AG09309 (cell line): ENCODE measurements around the gene TBX15.

Experiments used
- DNase-seq: peaks from one replicate; pipeline ENCODE4 v3.0.0-alpha.2; 2010; ENCODE audit warnings: low read depth
- H3K4me3 ChIP-seq: 2 replicates; pipeline ENCODE4 v1.5.1; 2011; ENCODE audit warnings: mild to moderate bottlenecking, low read depth, low read length, moderate library complexity; ENCODE audit not compliant: control insufficient read depth
- TF ChIP-seq, protein P1 (sequence below): IDR thresholded peaks from 2 replicates; pipeline ENCODE4 v1.5.1; 2011; ENCODE audit warnings: mild to moderate bottlenecking, low read depth, low read length, inconsistent platforms; ENCODE audit not compliant: insufficient read depth, control insufficient read depth; ENCODE audit errors: missing control alignments

TBX15 gene

DNA sequence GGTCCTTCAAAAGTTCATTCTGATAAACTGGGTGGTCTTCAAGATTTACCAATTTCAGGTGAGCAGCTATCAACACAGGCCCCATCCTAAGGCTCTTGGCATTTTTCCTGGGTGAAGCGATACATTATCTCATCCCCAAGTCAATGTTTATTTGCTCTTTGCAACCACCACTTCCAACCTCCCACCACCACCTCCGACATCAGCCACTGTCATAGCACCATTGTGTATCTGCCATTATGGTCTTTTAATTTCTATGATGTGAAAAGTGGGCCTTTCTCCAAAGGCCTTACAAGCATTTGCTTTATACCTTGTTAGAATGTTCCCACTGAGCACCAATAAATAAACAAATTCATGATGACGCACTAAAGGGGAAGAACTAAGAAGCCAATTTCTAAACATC lies 47.2 kb downstream of the TBX15 start:
- TF ChIP-seq, protein P1, sequence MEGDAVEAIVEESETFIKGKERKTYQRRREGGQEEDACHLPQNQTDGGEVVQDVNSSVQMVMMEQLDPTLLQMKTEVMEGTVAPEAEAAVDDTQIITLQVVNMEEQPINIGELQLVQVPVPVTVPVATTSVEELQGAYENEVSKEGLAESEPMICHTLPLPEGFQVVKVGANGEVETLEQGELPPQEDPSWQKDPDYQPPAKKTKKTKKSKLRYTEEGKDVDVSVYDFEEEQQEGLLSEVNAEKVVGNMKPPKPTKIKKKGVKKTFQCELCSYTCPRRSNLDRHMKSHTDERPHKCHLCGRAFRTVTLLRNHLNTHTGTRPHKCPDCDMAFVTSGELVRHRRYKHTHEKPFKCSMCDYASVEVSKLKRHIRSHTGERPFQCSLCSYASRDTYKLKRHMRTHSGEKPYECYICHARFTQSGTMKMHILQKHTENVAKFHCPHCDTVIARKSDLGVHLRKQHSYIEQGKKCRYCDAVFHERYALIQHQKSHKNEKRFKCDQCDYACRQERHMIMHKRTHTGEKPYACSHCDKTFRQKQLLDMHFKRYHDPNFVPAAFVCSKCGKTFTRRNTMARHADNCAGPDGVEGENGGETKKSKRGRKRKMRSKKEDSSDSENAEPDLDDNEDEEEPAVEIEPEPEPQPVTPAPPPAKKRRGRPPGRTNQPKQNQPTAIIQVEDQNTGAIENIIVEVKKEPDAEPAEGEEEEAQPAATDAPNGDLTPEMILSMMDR = no peak
- no peak overlapping the region for H3K4me3 ChIP-seq
- no peak for DNase-seq

DNA sequence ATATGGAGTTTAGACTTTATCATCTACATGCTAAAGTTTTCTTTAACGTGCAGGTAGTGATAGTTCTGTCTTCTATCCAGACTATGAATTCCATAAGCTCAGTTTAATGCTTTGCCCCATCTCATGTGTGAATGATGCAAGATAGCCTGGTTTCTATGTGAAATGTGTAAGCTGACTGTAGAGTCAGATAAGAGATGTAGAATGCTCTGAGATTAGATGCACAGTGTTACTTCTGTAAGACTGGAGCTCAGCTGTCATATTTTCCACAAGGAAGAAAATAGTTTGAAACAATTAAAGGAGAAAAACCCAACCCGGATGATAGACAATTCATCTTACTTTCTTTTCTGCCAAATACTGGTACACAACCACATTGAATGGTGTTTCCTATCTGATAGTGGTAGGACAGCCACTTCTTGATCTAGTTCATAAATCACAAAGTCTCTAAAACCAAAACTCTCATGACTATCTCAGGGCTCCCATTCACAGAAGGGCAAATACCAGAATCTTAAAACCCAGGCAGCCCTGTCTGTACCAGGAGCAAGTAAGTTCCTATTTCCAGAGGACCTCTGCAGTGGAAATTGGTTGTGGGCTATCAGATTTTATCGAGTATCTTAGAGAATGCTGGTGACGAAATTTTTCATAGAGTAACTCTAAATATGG lies 50.6 kb downstream of the TBX15 start:
- TF ChIP-seq, protein P1 = no peak
- no peak for DNase-seq
- no peak overlapping the region for H3K4me3 ChIP-seq

DNA sequence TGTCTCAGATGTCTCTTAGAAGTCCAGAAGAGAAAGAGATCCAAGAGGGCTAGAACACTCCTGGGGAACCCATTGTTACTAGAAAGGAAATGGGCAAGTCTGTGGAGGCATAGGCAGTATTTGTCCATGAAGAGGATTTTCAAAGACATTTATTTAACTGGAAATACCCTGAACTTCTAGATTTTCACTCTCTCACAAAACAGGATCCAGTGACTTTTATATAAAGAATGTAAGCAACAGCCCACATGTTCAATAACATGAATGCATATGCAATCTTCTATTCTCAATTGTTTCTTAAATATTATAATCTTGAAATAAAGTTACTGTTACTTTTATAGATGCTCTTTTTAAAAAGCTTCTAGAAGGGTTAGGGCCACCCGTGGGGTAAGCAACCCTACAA lies 53.4 kb downstream of the TBX15 start:
- DNase-seq = no peak
- no peak overlapping the region for H3K4me3 ChIP-seq
- TF ChIP-seq, protein P1 = no peak

DNA sequence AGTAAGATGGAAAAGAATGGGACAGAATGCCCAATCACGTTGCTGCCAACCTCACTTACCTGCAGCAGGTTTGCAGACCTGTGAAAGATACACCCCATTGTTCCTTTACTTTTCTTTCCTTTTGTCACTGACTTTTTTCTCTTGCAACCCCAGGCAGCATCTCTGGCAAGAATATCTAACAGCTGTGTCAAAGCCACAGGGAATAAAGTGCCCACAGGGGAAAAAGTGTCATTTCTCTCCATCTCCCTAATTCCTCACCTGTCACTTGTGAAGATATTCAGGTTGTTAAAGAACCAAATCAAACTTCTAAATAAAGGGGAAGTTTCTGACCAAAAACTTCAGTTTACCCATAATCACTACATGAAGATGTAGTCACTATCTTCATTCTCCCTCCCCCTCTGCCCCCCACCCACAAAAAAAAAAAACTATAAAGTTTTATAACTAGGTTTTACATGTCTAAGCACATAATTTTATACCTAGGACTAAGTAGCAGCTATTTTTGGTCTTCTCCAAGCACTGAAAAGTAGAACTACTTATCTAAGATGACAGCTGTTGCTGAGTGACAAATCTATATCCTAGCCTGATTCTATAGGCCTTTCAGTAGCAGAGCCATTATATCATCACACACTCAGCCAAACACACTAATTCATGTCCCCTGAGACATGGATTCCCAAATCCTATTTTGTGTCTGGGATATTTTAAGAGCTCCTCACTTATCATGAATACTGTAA lies 54.9 kb downstream of the TBX15 start:
- H3K4me3 ChIP-seq = no peak overlapping the region
- no peak for DNase-seq
- TF ChIP-seq, protein P1 = no peak

DNA sequence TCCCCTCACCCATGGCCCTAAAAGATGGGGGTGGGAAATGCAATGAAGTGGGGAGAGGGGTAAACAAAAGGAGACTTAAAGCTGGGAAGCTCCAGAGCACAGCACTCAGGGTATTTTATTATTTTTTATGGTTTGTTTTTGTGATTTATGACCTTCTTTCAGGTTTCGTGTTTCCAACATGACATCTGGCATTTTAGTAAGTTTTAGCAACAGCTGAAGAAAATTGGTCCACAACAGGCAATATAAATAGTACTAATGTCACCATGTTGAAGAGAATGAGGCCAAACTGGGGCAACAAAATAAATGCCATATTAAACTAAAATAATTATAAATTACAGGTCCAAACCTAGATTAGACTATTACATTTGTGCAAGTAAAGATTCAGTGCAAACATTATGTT lies 56.3 kb downstream of the TBX15 start:
- no peak for DNase-seq
- H3K4me3 ChIP-seq = no peak overlapping the region
- TF ChIP-seq, protein P1 = no peak

DNA sequence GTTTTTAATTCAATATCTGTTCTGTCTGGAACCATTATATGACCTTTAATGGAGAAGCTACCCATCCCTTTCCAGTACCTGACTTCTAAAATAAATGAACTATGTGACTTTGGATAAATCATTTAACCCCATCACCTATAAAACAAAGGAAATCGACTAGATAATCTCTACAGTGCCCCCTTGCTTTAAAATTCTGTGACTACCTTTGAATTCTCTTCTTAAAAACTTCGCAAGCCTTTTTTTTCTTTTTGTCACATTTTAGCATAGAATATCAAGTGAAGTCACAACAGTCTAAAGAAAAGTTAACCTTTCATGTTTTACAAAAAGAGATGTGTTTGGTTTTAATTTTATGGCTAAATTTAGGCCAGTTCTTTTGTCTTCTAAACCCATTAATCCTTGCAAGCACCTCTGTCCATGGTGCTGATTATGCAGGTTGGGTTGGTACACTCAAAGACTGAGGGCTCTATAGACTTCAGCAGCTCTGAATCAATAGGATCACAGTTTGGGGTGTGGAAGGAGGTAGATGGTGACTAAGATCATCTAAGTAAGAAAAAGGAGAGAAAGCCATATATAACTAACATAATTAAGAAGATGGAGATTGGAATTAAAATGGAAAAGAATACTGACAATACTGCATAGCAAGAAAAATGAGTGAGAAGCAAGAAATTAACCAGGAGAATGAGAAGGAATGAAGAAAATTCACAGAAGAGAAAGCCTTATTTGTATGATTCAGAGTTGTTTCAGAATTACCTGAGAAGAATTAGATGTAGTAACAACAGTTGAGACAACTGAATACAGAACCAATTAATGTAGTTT lies 59.2 kb downstream of the TBX15 start:
- DNase-seq = no peak
- no peak overlapping the region for H3K4me3 ChIP-seq
- TF ChIP-seq, protein P1 = no peak
